ENCODE results near the gene PARN.
"Not testable (repeated sequence)": the region's sequence is repeated elsewhere in the genome, so short reads cannot be mapped to it uniquely, and the experiment has no call there.

PARN gene

GRCh38 chr16:14400978-14401710 lies 228.9 kb downstream of the PARN start:
- DNase-seq (ENCODE audit: low read depth in 2 of 2) = not testable (repeated sequence)

GRCh38 chr16:14400285-14400977 lies 229.6 kb downstream of the PARN start:
- no peak for DNase-seq (ENCODE audit: low read depth in 2 of 2)

DNA sequence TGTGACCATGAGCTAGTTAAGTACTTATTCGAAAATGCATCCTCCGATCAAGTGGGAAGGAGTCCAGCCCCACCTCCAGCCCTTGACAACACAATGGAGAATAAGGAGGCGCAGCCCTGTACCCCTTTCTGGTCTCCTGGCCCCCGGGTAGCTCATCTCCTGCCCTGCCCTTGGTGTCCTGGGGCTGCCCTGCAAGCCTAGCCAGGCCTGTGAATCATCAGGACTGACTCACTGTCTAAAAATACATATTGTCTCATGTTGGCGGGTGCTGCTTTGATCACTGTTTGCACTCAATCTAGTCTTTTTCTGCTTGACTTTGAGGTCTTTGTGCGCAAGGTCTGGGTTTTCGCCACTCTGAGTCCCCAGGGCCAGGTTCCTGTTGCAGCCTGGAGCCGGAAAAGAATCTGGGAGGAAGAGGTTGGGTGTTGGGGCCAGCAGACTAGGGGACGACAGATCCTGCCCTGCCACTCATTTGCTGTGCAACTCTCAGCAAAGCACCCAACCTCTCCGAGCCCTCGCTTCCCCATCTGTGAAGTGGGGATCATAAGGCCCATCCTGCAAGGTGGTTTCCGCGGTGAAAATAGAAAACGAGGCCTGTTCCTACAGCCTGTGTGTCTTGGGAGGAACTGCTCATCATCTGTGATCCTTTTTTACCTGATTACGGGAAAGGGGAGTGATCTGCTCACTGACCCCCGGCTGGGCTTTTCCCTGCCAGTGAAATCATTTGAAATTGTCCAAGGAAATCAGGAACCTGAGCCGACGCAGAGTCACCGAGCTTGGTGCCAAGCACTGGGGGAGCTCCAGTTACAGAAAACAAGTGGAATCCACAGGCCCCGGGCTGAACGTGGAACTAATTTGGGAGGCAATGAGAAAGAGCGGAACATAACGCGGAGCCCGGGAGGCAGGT lies 230.4 kb downstream of the PARN start:
- DNase-seq (ENCODE audit: low read depth in 2 of 2) = no peak

DNA sequence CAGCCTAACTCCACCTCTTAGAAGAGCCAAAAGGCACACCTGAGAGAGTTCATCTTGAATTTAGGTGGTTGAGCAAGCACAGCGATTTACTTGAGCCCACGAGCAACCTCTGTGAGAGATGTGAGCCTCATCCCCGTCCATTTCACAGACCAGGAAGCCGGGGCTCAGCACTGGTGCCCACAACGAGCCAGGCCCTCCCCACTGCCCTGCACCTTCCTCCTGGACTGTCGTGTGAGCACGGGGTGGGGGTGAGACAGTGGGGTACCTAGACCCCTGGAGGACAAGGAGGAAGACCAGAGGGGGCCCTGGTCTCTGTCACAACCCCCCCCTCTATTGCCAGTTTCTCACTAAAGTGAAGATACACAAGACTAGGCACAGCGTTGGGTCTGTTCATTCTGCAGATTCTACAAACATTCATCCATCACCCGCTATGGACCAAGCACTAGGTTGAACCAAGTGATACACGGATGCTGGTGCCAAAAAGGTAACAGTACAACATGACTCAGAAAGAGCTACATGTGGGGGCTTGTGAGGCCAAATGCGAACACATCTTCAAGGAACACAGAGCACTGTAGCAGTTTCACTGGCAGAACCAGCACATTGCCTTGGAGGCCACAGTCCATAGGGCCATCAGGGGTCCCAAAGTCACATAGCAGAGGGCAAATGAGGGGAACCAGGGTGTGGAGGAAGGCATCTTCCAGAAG lies 231.9 kb downstream of the PARN start:
- DNase-seq (ENCODE audit: low read depth in 2 of 2) = no peak

GRCh38 chr16:14395710-14396304 lies 234.3 kb downstream of the PARN start:
- DNase-seq (ENCODE audit: low read depth in 2 of 2) = not testable (repeated sequence)

DNA sequence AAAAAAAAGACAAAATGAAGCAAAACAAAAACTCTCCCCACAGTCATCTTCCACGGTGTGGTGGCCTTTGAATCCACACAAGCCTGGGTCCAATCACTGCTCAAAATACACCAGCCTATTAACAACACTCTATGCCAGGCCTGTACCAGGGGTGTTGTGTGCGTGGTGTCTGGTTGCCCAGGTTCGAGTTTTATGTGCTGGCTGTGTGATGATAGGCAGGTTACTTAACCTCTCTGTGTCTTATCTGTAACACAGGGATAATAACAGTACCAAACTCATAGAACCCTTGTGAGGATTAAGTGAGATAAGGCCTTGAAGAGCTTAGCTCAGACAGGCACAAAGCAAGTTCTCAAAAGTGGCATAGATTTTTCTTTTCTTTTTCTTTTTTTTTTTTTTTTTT lies 235.2 kb downstream of the PARN start:
- no peak for DNase-seq (ENCODE audit: low read depth in 2 of 2)

GRCh38 chr16:14392960-14393359 lies 237.1 kb downstream of the PARN start:
- no peak for DNase-seq (ENCODE audit: low read depth in 2 of 2)

DNA sequence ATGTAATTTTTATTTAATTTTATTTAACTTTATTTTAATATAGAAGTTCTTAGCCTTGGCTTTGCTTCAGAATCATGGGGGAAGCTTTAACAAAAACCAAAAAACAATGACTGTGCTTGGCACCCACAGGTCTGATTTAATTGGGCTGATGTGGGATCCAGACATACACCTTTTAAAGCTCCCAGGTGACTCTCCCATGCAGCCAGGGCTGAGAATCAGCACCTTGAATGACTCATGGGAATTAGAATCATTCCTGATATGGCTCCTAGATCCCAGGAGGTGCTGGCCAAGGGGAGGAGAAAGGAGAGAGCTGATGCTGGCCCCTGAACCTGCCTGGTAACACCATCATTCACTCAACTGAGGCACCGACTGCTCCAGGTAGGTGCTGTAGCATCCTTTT lies 240.7 kb downstream of the PARN start:
- no peak for DNase-seq (ENCODE audit: low read depth in 2 of 2)

DNA sequence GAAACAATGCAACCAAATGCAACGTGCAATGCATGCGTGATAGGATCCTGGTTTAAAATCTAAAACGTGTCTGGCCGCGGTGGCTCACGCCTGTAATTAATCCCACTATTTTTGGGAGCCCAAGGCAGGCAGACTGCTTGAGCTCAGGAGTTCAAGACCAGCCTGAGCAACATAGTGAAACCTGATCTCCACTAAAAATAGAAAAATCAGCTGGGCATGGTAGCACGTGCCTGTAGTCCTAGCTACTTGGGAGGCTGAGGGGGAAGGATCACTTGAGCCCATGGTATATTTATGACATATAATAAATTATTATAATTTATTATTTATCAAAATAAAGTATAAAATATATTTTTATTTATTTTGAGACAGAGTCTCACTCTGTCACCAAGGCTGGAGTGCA lies 241.8 kb downstream of the PARN start:
- DNase-seq (ENCODE audit: low read depth in 2 of 2) = no peak

DNA sequence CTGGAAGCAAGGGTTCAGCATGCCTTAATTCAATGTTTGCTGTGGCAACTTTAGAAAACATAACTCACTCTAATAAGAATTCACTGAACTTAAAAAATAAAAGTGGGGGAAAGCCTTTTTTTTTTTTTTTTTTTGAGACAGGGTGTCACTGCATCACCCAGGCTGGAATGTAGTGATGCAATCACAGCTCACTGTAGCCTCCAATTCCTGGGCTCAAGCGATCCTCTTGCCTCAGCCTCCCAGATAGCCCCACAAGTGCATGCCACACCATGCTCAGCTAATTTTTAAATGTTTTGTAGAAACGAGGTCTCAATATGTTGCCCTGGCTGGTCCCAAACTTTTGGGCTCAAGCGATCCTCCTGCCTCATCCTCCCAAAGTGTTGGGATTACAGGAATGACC lies 243.9 kb downstream of the PARN start:
- DNase-seq (ENCODE audit: low read depth in 2 of 2) = no peak

Data from stimulated activated CD8-positive, alpha-beta memory T cell treated with anti-CD3 and anti-CD28 coated beads, Interleukin-2, amount 100 ng/mL, for 1 hour (primary cell).